Measurements from ENCODE around the gene STX18. TPM values are rescaled to one million over a fixed set of nuclear protein-coding genes. Genes with fewer than 3 reads are reported as not detected.

Gene STX18
- total RNA-seq, 1 donor from 2014 or later, result 24.0 TPM

DNA sequence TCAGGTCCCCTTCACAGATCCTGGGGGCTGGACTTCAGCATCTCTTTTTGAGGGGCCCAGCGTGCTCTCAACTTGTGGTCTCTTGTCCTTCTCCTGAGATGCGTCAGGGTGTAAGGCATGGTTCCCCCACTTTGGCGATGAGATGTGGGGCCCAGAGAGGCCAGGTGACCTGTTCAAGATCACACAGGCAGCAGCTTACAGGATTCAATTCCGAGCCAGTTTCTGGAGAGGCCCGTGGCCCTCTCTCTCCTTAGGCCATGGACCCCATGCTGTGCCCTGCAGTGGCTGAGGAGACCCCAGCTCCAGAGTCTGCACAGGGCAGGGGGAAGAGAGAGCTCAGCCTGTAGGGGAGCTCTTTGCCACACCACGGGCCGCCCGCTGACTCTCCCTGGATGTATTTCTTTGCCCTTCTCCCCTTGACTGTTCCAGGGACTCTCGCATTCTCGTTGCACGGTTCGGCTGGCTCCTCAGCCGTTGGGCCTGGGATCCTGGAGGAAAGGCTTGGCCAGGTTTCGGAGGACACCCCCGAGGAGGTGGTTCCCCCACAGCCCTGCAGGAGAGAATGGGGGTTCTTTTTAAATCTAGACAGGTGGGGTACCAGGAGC lies 136.4 kb downstream of the STX18 start:
- TF ChIP-seq, protein P1, sequence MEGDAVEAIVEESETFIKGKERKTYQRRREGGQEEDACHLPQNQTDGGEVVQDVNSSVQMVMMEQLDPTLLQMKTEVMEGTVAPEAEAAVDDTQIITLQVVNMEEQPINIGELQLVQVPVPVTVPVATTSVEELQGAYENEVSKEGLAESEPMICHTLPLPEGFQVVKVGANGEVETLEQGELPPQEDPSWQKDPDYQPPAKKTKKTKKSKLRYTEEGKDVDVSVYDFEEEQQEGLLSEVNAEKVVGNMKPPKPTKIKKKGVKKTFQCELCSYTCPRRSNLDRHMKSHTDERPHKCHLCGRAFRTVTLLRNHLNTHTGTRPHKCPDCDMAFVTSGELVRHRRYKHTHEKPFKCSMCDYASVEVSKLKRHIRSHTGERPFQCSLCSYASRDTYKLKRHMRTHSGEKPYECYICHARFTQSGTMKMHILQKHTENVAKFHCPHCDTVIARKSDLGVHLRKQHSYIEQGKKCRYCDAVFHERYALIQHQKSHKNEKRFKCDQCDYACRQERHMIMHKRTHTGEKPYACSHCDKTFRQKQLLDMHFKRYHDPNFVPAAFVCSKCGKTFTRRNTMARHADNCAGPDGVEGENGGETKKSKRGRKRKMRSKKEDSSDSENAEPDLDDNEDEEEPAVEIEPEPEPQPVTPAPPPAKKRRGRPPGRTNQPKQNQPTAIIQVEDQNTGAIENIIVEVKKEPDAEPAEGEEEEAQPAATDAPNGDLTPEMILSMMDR (IDR thresholded peaks at IDR 0.05; ENCODE audit: unreplicated experiment), result no peak
- H3K4me1 Mint-ChIP-seq (ENCODE audit: unreplicated experiment), result peaks cover 7% of the 10 kb centered on the region
- peaks cover 3% of the 10 kb centered on the region for H3K36me3 Mint-ChIP-seq (ENCODE audit: low read depth, unreplicated experiment)
- peaks cover 4% of the 10 kb centered on the region for H3K27me3 Mint-ChIP-seq (ENCODE audit: unreplicated experiment)
- DNase-seq (ENCODE audit: low spot score), result no peak
- H3K4me3 Mint-ChIP-seq (ENCODE audit: unreplicated experiment), result no peak overlapping the region
- no peaks in the 10 kb centered on the region for H3K9me3 Mint-ChIP-seq (ENCODE audit: unreplicated experiment)
- no peak overlapping the region for H3K27ac Mint-ChIP-seq (ENCODE audit: unreplicated experiment)

DNA sequence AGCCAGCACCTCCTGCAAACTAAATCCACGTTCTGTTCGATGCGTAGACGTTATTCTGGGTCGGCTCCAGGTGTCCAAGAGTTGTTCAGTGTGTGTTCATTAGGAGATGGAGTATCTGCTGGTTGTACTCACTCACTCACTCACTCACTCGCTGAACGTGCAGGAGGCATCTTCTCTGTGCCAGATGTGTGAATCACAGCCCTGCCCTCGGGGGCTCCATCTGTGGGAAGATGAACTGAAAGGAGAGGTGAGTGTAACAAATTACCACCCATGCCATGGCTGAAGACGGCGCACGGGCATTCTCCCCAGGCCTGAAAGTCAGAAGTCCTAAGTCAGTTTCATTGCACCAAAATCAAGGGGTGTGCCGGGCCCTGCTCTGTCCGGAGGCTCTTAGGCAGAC lies 138.9 kb downstream of the STX18 start:
- H3K4me3 Mint-ChIP-seq (ENCODE audit: unreplicated experiment), result no peak overlapping the region
- DNase-seq (ENCODE audit: low spot score), result no peak
- no peaks in the 10 kb centered on the region for H3K36me3 Mint-ChIP-seq (ENCODE audit: low read depth, unreplicated experiment)
- H3K9me3 Mint-ChIP-seq (ENCODE audit: unreplicated experiment), result no peaks in the 10 kb centered on the region
- peaks cover 4% of the 10 kb centered on the region for H3K27me3 Mint-ChIP-seq (ENCODE audit: unreplicated experiment)
- no peak overlapping the region for H3K27ac Mint-ChIP-seq (ENCODE audit: unreplicated experiment)
- peaks cover 7% of the 10 kb centered on the region for H3K4me1 Mint-ChIP-seq (ENCODE audit: unreplicated experiment)
- TF ChIP-seq, protein P1 (IDR thresholded peaks at IDR 0.05; ENCODE audit: unreplicated experiment), result no peak

DNA sequence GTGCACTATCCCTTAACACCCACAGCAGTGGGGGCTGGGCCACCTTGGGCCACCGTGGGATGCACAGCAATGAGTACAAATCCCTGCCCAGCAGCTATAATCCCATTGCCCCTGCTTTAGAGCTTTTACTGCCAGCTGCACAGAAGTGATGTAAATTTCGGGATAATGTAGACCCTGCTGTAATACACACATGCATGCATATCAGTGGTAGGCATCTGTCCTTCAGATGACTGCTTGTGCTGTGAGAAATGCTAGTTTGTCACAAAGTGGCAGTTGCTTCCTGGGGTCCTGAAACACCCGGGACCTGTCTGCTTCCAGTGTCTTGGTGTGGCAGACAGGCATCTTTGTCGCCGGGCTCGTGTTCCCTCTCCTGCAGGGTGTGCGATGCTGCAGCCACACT lies 140.8 kb downstream of the STX18 start:
- no peak overlapping the region for H3K4me3 Mint-ChIP-seq (ENCODE audit: unreplicated experiment)
- peaks cover 11% of the 10 kb centered on the region for H3K4me1 Mint-ChIP-seq (ENCODE audit: unreplicated experiment)
- no peaks in the 10 kb centered on the region for H3K9me3 Mint-ChIP-seq (ENCODE audit: unreplicated experiment)
- TF ChIP-seq, protein P1 (IDR thresholded peaks at IDR 0.05; ENCODE audit: unreplicated experiment), result no peak
- DNase-seq (ENCODE audit: low spot score), result no peak
- H3K27me3 Mint-ChIP-seq (ENCODE audit: unreplicated experiment), result peaks cover 4% of the 10 kb centered on the region
- H3K36me3 Mint-ChIP-seq (ENCODE audit: low read depth, unreplicated experiment), result no peaks in the 10 kb centered on the region
- H3K27ac Mint-ChIP-seq (ENCODE audit: unreplicated experiment), result no peak overlapping the region

DNA sequence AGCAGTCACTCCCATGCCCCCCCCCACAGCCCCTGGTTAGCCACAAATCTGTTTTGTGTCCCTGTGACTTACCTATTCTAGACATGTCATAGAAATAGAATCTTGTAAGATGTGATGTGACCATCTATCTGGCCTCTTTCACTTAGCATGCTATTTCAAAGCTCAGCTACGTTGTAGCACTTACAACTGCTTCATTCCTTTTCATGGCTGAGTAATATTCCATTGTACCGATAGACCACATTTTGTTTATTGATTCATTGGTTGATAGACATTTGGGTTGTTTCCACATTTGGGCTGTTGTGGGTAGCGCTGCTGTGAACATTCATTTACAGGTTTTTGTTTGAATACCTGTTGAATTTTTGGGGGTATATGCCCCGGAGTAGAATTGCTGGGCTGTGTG lies 143.4 kb downstream of the STX18 start:
- Mint-ChIP-seq H3K27ac (ENCODE audit: unreplicated experiment) (no peak overlapping the region), H3K4me3 (ENCODE audit: unreplicated experiment) (no peak overlapping the region), H3K27me3 (ENCODE audit: unreplicated experiment) (peaks cover 7% of the 10 kb centered on the region), H3K36me3 (ENCODE audit: low read depth, unreplicated experiment) (no peaks in the 10 kb centered on the region), H3K4me1 (ENCODE audit: unreplicated experiment) (peaks cover 9% of the 10 kb centered on the region), H3K9me3 (ENCODE audit: unreplicated experiment) (no peaks in the 10 kb centered on the region)
- no peak for DNase-seq (ENCODE audit: low spot score)
- TF ChIP-seq, protein P1 (IDR thresholded peaks at IDR 0.05; ENCODE audit: unreplicated experiment), result no peak

DNA sequence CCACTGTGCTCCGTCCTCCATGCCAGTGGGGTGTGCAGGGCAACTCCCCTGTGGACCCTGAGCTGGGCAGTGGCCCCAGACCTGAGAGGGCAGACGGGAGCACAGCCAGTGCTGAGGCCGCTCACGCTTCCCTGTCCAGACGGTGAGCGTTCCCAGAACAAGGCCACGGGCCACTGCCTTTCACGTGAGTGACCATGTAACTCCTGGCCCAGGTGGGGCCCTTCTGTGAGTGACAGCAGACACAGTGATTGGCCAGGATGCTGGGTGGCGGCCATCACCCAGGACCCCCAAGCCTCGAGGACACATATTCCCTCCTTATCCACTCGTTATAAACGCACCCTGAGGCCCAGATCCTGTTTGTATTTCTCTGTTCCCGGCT lies 144.4 kb downstream of the STX18 start:
- Mint-ChIP-seq H3K9me3 (ENCODE audit: unreplicated experiment) (no peaks in the 10 kb centered on the region), H3K27ac (ENCODE audit: unreplicated experiment) (peak overlapping the region; percentile 9), H3K27me3 (ENCODE audit: unreplicated experiment) (peaks cover 5% of the 10 kb centered on the region), H3K4me1 (ENCODE audit: unreplicated experiment) (peaks cover 4% of the 10 kb centered on the region), H3K4me3 (ENCODE audit: unreplicated experiment) (no peak overlapping the region), H3K36me3 (ENCODE audit: low read depth, unreplicated experiment) (no peaks in the 10 kb centered on the region)
- TF ChIP-seq, protein P1 (IDR thresholded peaks at IDR 0.05; ENCODE audit: unreplicated experiment), result no peak
- no peak for DNase-seq (ENCODE audit: low spot score)

All from endothelial cell (in vitro differentiated cells).